ENCODE measurements around the gene ARHGAP6. TPM values are rescaled to one million over a fixed set of nuclear protein-coding genes. Genes with fewer than 3 reads are reported as not detected.
A peak's percentile ranks its signal among the peaks of the same experiment; 100 is the strongest.

ARHGAP6 gene
- total RNA-seq, 4 donors from 2014 or later = 2.1 to 30.5 (median 4.9) TPM

GRCh38 chrX:11111947-11112346 is 553.8 kb downstream of the ARHGAP6 start:
- DNase-seq = no peak
- Histone ChIP-seq H3K36me3 (peaks cover 0 to 22% (median 0%) of the 10 kb centered on the region in 3 donors), H3K4me1 (peaks cover 0 to 13% (median 0%) of the 10 kb centered on the region in 4 donors), H3K27me3 (no peaks in the 10 kb centered on the region), H3K4me3 (peak overlapping the region; percentile 61 to 78 (median 65)), H3K9me3 (no peaks in the 10 kb centered on the region), H3K27ac (peak overlapping the region; percentile 84 to 92 (median 86))
- no peak for TF ChIP-seq CTCF (IDR thresholded peaks at IDR 0.05)
- no peak for TF ChIP-seq POLR2A (IDR thresholded peaks at IDR 0.05)

GRCh38 chrX:11111037-11111851 is 554.5 kb downstream of the ARHGAP6 start, which contains the start of gene HCCS:
HCCS (plus strand) TSS chrX:11111332; CDS start chrX:11112061, 729 bp downstream.
- TF ChIP-seq POLR2A (IDR thresholded peaks at IDR 0.05) (peak; percentile 80 to 88), CTCF (IDR thresholded peaks at IDR 0.05) (no peak)
- Histone ChIP-seq H3K27me3 (no peaks in the 10 kb centered on the region), H3K9me3 (no peaks in the 10 kb centered on the region), H3K4me1 (peaks cover 0 to 13% (median 0%) of the 10 kb centered on the region in 4 donors), H3K27ac (peak within 1 kb of the TSS; percentile 84 to 92 (median 86)), H3K4me3 (peak within 1 kb of the TSS; percentile 61 to 78 (median 65)), H3K36me3 (peaks cover 0 to 18% (median 0%) of the 10 kb centered on the region in 3 donors)
- DNase-seq = peak; percentile 76 to 92 (median 87)

- H3K4me1 ChIP-seq = peaks cover 0 to 13% (median 0%) of the 10 kb centered on the region in 4 donors
Measured at GRCh38 chrX:11109968-11110367, 555.8 kb downstream of the ARHGAP6 start.

GRCh38 chrX:11108253-11108941 is 557.3 kb downstream of the ARHGAP6 start:
- no peak overlapping the region for H3K27ac ChIP-seq
- peaks cover 0 to 13% (median 0%) of the 10 kb centered on the region in 4 donors for H3K4me1 ChIP-seq
- H3K9me3 ChIP-seq = no peaks in the 10 kb centered on the region
- TF ChIP-seq POLR2A (IDR thresholded peaks at IDR 0.05) = no peak
- TF ChIP-seq CTCF (IDR thresholded peaks at IDR 0.05) = no peak
- DNase-seq = no peak
- no peak overlapping the region for H3K4me3 ChIP-seq
- no peaks in the 10 kb centered on the region for H3K36me3 ChIP-seq
- H3K27me3 ChIP-seq = no peaks in the 10 kb centered on the region

More at GRCh38 chrX:11109968-11110367, 555.8 kb downstream of the ARHGAP6 start:
- no peak overlapping the region for H3K27ac ChIP-seq
- no peak for DNase-seq
- H3K36me3 ChIP-seq = peaks cover 0 to 8% (median 0%) of the 10 kb centered on the region in 3 donors
- no peaks in the 10 kb centered on the region for H3K9me3 ChIP-seq
- H3K27me3 ChIP-seq = no peaks in the 10 kb centered on the region
- no peak for TF ChIP-seq CTCF (IDR thresholded peaks at IDR 0.05)
- no peak for TF ChIP-seq POLR2A (IDR thresholded peaks at IDR 0.05)
- no peak overlapping the region for H3K4me3 ChIP-seq

GRCh38 chrX:11105080-11105479 is 560.6 kb downstream of the ARHGAP6 start:
- Histone ChIP-seq H3K4me1 (no peaks in the 10 kb centered on the region), H3K4me3 (no peak overlapping the region), H3K9me3 (no peaks in the 10 kb centered on the region), H3K27me3 (no peaks in the 10 kb centered on the region), H3K27ac (no peak overlapping the region), H3K36me3 (no peaks in the 10 kb centered on the region)
- DNase-seq = no peak
- no peak for TF ChIP-seq POLR2A (IDR thresholded peaks at IDR 0.05)
- no peak for TF ChIP-seq CTCF (IDR thresholded peaks at IDR 0.05)

Measured in Peyer's patch (tissue), 4 donors.